Activated T-cell treated with anti-CD3 and anti-CD28 coated beads for 1 hour (primary cell): ENCODE results near the gene DPH2.

Experiments
- DNase-seq: peaks from one replicate; pipeline ENCODE4 v3.0.0-alpha.2; 2020; ENCODE audit warnings: low read depth

DPH2 gene

GRCh38 chr1:44002606-44003157 lies 32.9 kb downstream of the DPH2 start:
- DNase-seq: no peak

DNA sequence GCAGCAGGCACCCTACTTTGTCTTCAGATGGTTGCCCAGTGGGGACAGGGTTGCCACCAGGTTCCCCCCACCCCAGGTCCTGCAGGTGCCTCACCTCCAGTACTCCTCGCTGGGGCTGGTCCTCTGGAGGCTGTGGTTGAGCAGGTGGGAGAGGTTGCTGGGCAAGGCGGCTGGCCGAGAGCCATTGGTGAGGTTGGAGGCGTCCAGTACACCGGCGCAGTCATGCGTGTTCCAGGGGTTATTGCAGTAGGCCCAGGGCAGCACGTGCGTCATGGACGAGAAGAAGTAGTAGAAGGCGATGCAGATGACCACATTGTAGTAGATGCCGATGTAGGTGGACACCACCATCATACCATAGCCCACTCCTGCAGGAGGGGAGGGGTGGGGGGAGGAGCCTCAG lies 38.4 kb downstream of the DPH2 start:
- DNase-seq: no peak

DNA sequence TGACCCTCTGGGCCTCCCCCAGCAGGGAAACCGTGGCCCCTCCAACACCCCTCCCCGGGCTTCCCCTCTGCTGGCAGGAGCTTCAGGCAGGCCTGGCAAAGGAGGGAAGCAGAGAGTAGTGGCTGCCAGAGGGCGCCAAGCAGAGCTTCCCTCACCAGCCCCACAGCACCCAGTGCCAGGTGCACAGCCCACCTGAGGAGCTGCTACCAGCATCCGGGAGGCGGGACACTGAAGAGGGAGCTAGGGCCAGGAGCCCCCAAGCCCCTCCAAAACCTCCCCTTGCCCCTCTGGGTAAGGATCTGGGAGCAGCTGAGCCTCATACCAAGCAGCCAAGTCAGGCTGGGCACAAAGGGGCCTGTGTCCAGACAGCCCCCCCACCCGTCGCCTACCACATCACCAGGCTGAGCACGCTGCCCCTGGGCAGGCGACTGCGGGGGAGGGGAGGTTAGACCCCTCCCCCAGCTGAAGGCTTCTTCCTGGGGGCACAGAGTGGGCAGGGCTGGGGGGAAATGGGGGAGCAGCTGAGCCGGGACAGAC lies 41.2 kb downstream of the DPH2 start:
- DNase-seq: no peak

- no peak for DNase-seq
Measured at GRCh38 chr1:44012404-44012803, 42.6 kb downstream of the DPH2 start.

GRCh38 chr1:44012941-44013609 lies 43.3 kb downstream of the DPH2 start:
- no peak for DNase-seq

DNA sequence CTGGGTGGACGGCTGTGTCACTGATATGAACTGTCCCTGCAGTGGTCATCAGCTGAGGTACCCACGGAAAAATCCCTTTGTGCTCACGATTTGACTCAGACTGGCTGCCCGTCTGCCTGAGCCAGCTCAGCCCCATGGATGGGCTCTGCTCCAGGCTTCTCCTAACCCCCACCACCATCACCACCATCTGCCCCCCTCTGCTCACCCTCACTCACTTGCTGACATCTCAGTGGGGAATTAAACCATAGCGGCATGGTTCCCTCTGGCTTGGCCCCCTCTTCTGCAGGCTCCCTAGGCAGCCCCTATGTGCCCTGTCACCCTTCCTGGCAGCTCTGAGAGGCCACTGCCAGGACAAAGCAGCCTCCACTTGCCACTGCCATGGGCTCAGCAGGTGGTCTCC lies 44.1 kb downstream of the DPH2 start:
- no peak for DNase-seq

DNA sequence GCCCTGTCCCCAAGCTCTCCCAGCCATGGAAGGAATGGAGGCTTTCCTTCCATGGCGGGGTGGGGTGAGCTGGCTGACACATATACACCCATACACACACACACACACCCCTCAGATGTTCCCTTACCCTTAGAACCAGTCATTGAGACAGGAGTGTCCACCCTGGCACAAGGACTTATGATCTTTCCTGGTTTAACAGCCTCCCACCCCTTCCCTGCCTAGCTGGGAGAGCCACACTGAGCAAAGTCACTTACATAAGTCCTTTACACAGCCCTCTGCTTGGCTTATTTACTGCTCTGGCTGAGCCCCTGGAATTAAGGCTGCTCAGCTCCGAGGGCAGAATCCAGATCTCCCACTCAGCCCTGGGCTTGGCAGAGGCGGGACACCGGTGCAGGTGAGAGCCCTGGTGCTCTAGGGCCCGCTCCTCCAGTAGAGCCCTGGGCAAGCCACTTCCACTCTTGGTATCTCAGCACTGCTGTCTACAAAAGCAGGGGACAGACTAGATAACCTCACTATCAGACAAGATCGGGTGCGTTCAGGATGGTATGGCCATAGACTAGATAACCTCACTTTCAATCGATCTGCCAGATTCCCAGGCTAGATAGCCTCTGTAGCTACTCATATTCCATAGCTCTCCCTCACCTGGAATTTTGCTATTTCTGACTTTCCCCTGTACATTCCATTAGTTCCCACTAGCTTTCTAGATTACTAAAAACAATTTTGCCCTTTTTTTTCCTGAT lies 44.7 kb downstream of the DPH2 start:
- DNase-seq: no peak

DNA sequence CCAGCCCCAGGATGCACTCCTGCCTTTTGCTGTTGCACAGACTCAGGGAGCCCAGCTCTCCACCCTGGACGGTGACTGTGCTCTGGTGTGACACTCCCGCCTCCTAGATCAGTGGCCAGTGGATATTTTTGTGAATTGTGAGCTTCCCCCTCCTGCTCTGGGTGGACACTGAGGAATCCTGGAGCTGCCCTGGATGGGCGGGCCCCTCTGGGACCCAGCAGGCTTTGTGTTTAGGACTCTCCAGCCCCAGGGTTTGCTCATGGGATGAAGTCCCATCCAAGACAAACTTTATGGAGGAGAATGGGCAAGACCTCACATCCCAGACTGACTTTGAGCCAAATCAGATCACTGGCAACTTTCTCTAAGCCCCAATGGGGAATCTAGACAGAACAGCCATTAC lies 45.4 kb downstream of the DPH2 start:
- no peak for DNase-seq

DNA sequence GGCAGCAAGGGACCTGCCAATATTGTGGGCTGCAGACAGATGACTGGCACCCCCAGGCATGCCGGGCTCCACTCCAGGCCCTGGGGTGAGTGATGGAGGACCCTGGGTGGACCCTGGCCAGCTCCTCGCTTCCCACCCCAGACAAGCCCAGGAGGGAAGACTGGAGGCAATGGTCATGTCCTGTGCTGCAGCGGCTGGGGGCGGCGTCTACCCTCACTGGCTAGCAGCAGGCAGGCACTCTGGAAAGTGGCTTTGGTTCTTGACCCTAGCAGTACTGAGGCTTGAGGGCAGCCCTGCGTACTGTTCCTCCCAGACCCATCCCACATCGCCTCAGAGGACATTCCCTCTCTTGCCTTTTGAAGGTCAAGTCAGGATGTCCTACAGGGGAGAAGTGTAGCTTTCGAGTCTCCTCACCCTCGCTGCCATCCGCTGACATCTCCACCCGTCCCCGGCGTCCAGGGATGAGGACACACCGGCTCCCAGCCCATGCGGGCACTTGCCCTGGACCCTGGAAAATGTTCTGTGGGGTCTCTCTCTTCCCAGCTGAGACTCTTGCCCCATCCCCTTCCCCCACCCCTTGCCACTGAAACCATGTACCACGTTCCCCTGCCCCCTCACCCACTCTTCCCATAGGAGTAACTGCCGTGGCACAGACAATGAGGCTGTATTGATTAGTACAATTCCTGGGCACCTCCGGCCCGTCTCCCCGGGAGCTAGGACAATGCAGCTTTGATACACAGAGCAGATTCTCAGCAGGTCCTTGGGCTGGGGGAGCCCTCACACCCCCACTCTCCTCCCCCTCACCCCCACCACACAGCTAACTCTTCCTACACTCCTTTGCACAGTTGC lies 46.5 kb downstream of the DPH2 start:
- DNase-seq: no peak

- DNase-seq: no peak
Measured at GRCh38 chr1:44016890-44017400, 47.1 kb downstream of the DPH2 start.

DNA sequence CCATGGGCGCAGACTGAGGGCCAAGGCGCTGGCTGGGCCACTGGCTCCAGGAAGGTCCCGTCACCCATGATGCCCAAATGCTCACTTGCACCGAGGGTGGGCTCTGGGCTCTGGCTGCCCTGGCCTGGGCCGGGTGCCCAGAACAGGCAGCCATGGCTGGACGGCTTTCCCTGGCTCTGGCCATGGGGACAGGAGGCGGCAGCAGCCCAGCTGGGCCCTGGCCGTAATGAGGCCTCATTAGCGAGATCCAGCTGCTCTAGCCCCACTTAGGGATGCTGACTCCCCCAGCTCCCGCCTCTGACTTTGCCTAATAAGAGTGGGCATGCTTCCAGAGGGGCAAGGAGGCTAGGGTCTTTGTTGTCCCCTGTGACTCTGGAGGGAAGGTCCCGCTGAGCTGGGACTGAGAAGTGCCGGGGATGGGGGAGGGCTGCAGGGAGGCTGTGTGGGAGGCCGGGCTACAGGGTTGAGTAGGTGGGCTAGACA lies 49.7 kb downstream of the DPH2 start:
- DNase-seq: no peak

DNA sequence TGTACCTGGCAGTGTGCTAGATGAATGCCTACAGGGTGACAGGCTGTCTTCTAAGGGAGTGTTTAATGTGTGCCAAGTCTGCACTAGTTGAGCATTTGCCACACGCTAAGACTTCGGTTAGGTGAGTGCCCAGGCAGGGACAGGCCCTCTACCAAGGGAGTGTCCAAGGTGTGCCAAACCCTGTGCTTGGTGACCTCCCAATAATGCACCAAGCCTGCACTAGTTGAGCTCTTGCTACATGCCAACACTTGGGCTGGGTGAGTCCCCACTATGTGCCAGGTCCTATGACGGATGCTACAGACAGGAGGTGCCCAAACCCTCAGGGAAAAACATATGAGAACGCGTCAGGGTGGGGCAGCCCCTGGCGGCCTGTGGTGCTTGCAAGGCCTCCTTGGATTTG lies 50.7 kb downstream of the DPH2 start:
- DNase-seq: no peak

- no peak for DNase-seq
Measured at GRCh38 chr1:44021156-44021555, 51.3 kb downstream of the DPH2 start.

DNA sequence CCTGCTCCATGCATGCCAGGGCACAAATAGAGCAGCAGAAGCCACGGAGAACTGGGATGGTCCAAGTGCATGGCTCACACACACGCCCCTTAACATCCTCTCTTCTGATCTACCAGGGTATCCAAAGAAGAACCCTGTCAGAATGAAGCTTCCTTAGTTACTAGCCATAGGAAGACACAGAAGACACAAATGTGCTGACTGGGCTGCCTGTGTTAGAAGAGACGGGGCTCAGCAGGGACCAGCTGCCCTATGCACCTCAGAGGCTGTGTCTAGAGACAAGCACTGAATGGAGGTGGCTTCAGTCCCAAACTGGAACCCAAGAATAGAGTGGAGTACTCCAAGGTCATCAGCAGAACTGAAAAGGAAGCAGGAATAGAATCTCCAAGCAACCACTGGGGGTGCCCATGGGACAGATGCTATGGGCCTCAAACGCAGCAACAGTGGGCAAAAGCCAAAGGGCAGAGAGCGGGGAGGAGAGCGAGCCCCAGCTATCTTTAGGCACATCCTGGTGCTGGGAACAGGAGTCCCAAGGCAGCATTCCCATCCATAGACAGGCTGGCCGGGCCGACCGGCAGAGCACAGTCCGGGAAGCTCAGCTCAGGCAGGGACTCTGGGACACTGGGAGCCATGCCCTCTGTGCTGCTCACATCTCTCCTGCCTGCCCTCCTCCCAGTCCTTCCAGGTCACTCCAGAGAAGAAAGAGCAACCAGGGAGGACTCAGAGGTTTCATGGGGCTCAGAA lies 51.9 kb downstream of the DPH2 start:
- DNase-seq: no peak
